Panc1 (cell line): ENCODE results near the gene KRTAP19-8.

Source experiments
- POLR2AphosphoS5 ChIP-seq: IDR thresholded peaks from 2 replicates; pipeline ENCODE4 v1.6.1; 2012; ENCODE audit warnings: mild to moderate bottlenecking, low read depth, low read length, moderate library complexity
- SIN3A ChIP-seq: IDR thresholded peaks from 2 replicates; pipeline ENCODE4 v1.6.1; 2012; ENCODE audit warnings: low read depth, mild to moderate bottlenecking, low read length, moderate library complexity, borderline replicate concordance; ENCODE audit not compliant: insufficient read depth
- TF ChIP-seq, protein P1 (sequence below): fragments of 450-650 bp; IDR thresholded peaks from 2 replicates; pipeline ENCODE4 v1.5.1; 2017; ENCODE audit warnings: mild to moderate bottlenecking
- TF ChIP-seq, protein P2 (sequence below), 2 experiments: IDR thresholded peaks; 2 replicates each; pipeline ENCODE4 v1.6.1; 2011 to 2012; ENCODE audit warnings: low read depth in 2 of 2, control low read depth in 1 of 2, low read length in 1 of 2, mild to moderate bottlenecking in 1 of 2, moderate library complexity in 1 of 2; ENCODE audit not compliant: insufficient read depth in 1 of 2

DNA sequence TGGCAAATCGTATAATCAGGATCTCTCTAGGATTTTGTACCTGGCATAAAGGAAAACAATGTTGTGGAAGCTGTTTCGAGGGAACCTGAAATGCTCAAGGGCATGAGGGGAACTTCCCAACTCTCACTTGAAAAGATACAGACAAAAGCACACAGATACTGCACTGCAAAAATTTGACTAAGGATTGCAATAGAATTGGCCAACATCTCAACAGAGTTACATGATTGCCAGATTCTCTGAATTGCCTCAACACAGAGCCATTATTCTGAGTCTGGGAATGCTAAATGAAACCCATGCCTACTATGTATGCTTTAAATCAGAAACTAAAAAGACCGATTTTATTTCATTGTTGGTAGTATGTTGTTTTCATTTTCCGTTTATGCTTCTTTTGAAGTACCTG lies 16.0 kb downstream of the KRTAP19-8 start:
- TF ChIP-seq, protein P1, sequence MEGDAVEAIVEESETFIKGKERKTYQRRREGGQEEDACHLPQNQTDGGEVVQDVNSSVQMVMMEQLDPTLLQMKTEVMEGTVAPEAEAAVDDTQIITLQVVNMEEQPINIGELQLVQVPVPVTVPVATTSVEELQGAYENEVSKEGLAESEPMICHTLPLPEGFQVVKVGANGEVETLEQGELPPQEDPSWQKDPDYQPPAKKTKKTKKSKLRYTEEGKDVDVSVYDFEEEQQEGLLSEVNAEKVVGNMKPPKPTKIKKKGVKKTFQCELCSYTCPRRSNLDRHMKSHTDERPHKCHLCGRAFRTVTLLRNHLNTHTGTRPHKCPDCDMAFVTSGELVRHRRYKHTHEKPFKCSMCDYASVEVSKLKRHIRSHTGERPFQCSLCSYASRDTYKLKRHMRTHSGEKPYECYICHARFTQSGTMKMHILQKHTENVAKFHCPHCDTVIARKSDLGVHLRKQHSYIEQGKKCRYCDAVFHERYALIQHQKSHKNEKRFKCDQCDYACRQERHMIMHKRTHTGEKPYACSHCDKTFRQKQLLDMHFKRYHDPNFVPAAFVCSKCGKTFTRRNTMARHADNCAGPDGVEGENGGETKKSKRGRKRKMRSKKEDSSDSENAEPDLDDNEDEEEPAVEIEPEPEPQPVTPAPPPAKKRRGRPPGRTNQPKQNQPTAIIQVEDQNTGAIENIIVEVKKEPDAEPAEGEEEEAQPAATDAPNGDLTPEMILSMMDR = no peak
- no peak for TF ChIP-seq POLR2AphosphoS5
- TF ChIP-seq SIN3A = no peak
- TF ChIP-seq, protein P2, sequence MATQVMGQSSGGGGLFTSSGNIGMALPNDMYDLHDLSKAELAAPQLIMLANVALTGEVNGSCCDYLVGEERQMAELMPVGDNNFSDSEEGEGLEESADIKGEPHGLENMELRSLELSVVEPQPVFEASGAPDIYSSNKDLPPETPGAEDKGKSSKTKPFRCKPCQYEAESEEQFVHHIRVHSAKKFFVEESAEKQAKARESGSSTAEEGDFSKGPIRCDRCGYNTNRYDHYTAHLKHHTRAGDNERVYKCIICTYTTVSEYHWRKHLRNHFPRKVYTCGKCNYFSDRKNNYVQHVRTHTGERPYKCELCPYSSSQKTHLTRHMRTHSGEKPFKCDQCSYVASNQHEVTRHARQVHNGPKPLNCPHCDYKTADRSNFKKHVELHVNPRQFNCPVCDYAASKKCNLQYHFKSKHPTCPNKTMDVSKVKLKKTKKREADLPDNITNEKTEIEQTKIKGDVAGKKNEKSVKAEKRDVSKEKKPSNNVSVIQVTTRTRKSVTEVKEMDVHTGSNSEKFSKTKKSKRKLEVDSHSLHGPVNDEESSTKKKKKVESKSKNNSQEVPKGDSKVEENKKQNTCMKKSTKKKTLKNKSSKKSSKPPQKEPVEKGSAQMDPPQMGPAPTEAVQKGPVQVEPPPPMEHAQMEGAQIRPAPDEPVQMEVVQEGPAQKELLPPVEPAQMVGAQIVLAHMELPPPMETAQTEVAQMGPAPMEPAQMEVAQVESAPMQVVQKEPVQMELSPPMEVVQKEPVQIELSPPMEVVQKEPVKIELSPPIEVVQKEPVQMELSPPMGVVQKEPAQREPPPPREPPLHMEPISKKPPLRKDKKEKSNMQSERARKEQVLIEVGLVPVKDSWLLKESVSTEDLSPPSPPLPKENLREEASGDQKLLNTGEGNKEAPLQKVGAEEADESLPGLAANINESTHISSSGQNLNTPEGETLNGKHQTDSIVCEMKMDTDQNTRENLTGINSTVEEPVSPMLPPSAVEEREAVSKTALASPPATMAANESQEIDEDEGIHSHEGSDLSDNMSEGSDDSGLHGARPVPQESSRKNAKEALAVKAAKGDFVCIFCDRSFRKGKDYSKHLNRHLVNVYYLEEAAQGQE (IDR thresholded peaks at IDR 0.05; ENCODE audit: insufficient read depth in 1 of 2, low read depth in 2 of 2, low read length in 1 of 2) = no peak
